Left kidney (tissue), 2 donors: Measurements from ENCODE around the gene CFLAR. TPM values are rescaled to one million over a fixed set of nuclear protein-coding genes. Genes with fewer than 3 reads are reported as not detected.

ENCODE experiments used
- DNase-seq: peaks from one replicate; pipeline ENCODE4 v3.0.0-alpha.2; 2013
- polyA plus RNA-seq: library from polyadenylated mRNA; unstranded; fragments of 120-200 nt; gene quantifications from one replicate; pipeline ENCODE4 v1.2.1, GENCODE V29; 2013; ENCODE audit not compliant: insufficient read length

The CFLAR gene
- polyA plus RNA-seq, 1 donor: 86.4 TPM

- no peak for DNase-seq
These were observed 102.8 kb downstream of the CFLAR start for GRCh38 chr2:201218780-201219179.

DNA sequence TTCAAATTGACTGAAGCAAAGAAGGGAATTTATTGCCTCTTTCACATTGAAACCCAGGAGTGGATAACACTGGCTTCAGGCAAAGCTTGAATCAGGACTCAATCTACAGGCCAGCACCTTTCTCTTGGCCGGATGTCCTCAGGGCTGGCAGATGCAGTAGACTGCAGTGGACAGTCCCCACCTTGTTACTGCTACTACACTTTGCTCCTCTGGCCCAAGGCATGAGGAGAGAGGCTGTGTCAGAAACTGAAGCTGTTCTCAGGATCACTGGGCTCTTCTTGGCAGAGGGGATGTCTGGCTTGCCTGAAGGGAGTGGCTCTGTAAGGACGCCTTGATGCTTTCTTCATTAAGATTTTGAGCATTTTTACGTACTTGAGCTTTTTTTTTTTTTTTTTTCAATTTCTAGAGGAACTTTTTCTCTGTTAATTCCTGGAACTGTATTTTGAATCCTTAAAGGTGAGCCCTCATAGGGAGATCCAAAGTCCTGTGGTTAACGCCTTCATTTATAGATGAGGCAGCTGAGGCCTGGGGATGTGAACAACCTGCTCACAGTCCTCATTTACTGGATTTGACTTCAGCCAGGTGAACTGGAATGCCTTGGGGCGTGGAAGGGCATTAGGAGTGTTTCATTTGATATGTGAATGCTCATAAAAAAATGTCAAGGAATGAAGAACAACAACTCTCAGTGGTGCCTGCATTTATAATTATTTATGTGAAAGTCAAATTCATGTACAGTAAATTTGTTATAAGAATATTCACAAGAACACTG, 103.5 kb downstream of the CFLAR start:
- DNase-seq: no peak

DNA sequence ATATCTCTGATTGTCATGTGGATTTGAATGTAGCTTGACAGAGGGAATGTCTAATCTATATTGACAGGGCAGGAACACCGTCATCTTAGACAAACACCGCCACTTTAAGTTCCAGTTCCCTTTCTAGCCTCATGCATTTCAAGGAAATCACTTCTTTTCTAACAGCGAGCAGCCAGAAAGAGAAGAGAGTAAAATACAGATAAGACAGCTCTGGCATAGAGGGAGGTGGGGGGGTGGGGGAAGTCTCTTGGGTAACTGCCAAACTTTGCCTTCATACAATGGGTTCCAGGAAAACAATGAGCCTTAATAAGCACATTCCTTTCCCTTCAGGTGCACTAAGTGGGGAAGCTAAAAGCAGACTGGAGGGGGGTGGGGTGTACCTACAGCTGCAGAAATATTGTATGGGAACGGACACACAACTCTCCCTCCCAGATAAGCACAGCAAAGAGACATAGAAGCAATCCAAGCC, 104.2 kb downstream of the CFLAR start:
- no peak for DNase-seq

- DNase-seq: no peak
These were observed 107.4 kb downstream of the CFLAR start for GRCh38 chr2:201223089-201224073.

Other genes with a start within 250 kb of the CFLAR start
- 91.3 TPM for gene PPIL3, start 227.1 kb upstream of the CFLAR start, polyA plus RNA-seq
- 53.4 TPM for gene NIF3L1, start 226.8 kb upstream of the CFLAR start, polyA plus RNA-seq
- gene ORC2, start 152.5 kb upstream of the CFLAR start, polyA plus RNA-seq: 46.0 TPM
- gene HYCC2, start 44.5 kb upstream of the CFLAR start, polyA plus RNA-seq: 21.1 TPM
- 108 TPM for gene NDUFB3, start 44.2 kb upstream of the CFLAR start, polyA plus RNA-seq
- gene CASP10, start 67.0 kb downstream of the CFLAR start, polyA plus RNA-seq: 10.8 TPM
- 16.9 TPM for gene CASP8, start 144.4 kb downstream of the CFLAR start, polyA plus RNA-seq
- gene FLACC1, start 241.2 kb downstream of the CFLAR start, polyA plus RNA-seq: 3.1 TPM